ENCODE data around the gene PIGBOS1.
"Not testable (repeated sequence)": the region's sequence is repeated elsewhere in the genome, so short reads cannot be mapped to it uniquely, and the experiment has no call there.

PIGBOS1 gene

GRCh38 chr15:55290528-55291057, 28.3 kb downstream of the PIGBOS1 start:
- DNase-seq (ENCODE audit: low spot score), result peak; percentile 66

GRCh38 chr15:55289746-55290527, 29.0 kb downstream of the PIGBOS1 start, which contains the start of gene RAB27A:
RAB27A (minus strand) TSS chr15:55289813; CDS start chr15:55234934, 54,879 bp downstream.
- DNase-seq (ENCODE audit: low spot score), result no peak

GRCh38 chr15:55289011-55289745, 29.7 kb downstream of the PIGBOS1 start:
- no peak for DNase-seq (ENCODE audit: low spot score)

GRCh38 chr15:55288006-55288717, 30.8 kb downstream of the PIGBOS1 start:
- DNase-seq (ENCODE audit: low spot score), result no peak

- DNase-seq (ENCODE audit: low spot score), result not testable (repeated sequence)
Measured at GRCh38 chr15:55286442-55287189, 32.3 kb downstream of the PIGBOS1 start.

- no peak for DNase-seq (ENCODE audit: low spot score)
Measured at GRCh38 chr15:55284426-55284825, 34.5 kb downstream of the PIGBOS1 start.

- DNase-seq (ENCODE audit: low spot score), result no peak
Measured at GRCh38 chr15:55283379-55284147, 35.4 kb downstream of the PIGBOS1 start.

GRCh38 chr15:55282284-55282833, 36.6 kb downstream of the PIGBOS1 start:
- DNase-seq (ENCODE audit: low spot score), result no peak

- no peak for DNase-seq (ENCODE audit: low spot score)
Measured at GRCh38 chr15:55281517-55282228, 37.2 kb downstream of the PIGBOS1 start.

GRCh38 chr15:55280589-55280988, 38.3 kb downstream of the PIGBOS1 start:
- DNase-seq (ENCODE audit: low spot score), result not testable (repeated sequence)

- DNase-seq (ENCODE audit: low spot score), result no peak
Measured at GRCh38 chr15:55279746-55280351, 39.1 kb downstream of the PIGBOS1 start.

GRCh38 chr15:55279100-55279745, 39.7 kb downstream of the PIGBOS1 start:
- DNase-seq (ENCODE audit: low spot score), result no peak

- DNase-seq (ENCODE audit: low spot score), result no peak
Measured at GRCh38 chr15:55277715-55278114, 41.2 kb downstream of the PIGBOS1 start.

GRCh38 chr15:55277116-55277564, 41.8 kb downstream of the PIGBOS1 start:
- DNase-seq (ENCODE audit: low spot score), result no peak

- no peak for DNase-seq (ENCODE audit: low spot score)
Measured at GRCh38 chr15:55276324-55276723, 42.6 kb downstream of the PIGBOS1 start.

- no peak for DNase-seq (ENCODE audit: low spot score)
Measured at GRCh38 chr15:55270291-55270690, 48.6 kb downstream of the PIGBOS1 start.

- DNase-seq (ENCODE audit: low spot score), result no peak
Measured at GRCh38 chr15:55268176-55268695, 50.7 kb downstream of the PIGBOS1 start.

- no peak for DNase-seq (ENCODE audit: low spot score)
Measured at GRCh38 chr15:55267401-55268175, 51.3 kb downstream of the PIGBOS1 start.

All from hematopoietic multipotent progenitor cell treated with erythropoietin and hydrocortisone succinate and interleukin-3 and kit ligand, for 17 days (in vitro differentiated cells).